Rectal smooth muscle tissue (tissue), 1 donor: ENCODE measurements around the gene MSMP.

Experiments
- H3K27ac ChIP-seq: one replicate; pipeline ENCODE4 v1.7.0; 2013; ENCODE audit warnings: low read depth, low read length, inconsistent platforms
- H3K27me3 ChIP-seq: one replicate; pipeline ENCODE4 v1.7.0; 2013; ENCODE audit warnings: low read length; ENCODE audit not compliant: control insufficient read depth, insufficient read depth
- H3K36me3 ChIP-seq: one replicate; pipeline ENCODE4 v1.7.0; 2013; ENCODE audit warnings: low read length; ENCODE audit not compliant: control insufficient read depth, insufficient read depth
- H3K4me1 ChIP-seq: one replicate; pipeline ENCODE4 v1.7.0; 2013; ENCODE audit warnings: low read length; ENCODE audit not compliant: control insufficient read depth, insufficient read depth
- H3K4me3 ChIP-seq: one replicate; pipeline ENCODE4 v1.7.0; 2013; ENCODE audit warnings: low read length
- H3K9ac ChIP-seq: one replicate; pipeline ENCODE4 v1.7.0; 2013; ENCODE audit warnings: low read length

MSMP gene

GRCh38 chr9:35749515-35750255, 4.4 kb downstream of the MSMP start:
- Histone ChIP-seq H3K9ac (peak overlapping the region; percentile 90), H3K27ac (peak overlapping the region; percentile 80), H3K27me3 (no peaks in the 10 kb centered on the region), H3K4me3 (peak overlapping the region; percentile 84), H3K36me3 (peaks cover 31% of the 10 kb centered on the region), H3K4me1 (peaks cover 22% of the 10 kb centered on the region)

GRCh38 chr9:35748858-35749514, 5.1 kb downstream of the MSMP start, which contains the start of the genes GBA2 and RGP1:
Gene GBA2 (minus strand): TSS chr9:35749228. CDS start chr9:35748704, 524 bp downstream.
Gene RGP1 (plus strand): TSS chr9:35749287. CDS start chr9:35749756, 469 bp downstream.
- Histone ChIP-seq H3K36me3 (peaks cover 37% of the 10 kb centered on the region), H3K27ac (peak within 1 kb of the TSS; percentile 80), H3K27me3 (no peaks in the 10 kb centered on the region), H3K9ac (peak within 1 kb of the TSS; percentile 90), H3K4me1 (peaks cover 22% of the 10 kb centered on the region), H3K4me3 (peak within 1 kb of the TSS; percentile 84)

- Histone ChIP-seq H3K4me3 (peak overlapping the region; percentile 84), H3K4me1 (peaks cover 22% of the 10 kb centered on the region), H3K27me3 (no peaks in the 10 kb centered on the region), H3K36me3 (peaks cover 37% of the 10 kb centered on the region), H3K27ac (peak overlapping the region; percentile 80), H3K9ac (peak overlapping the region; percentile 58)
Observed at GRCh38 chr9:35748242-35748857, 5.7 kb downstream of the MSMP start.

GRCh38 chr9:35746583-35746982, 7.5 kb downstream of the MSMP start:
- Histone ChIP-seq H3K27me3 (no peaks in the 10 kb centered on the region), H3K27ac (peak overlapping the region; percentile 53), H3K4me1 (peaks cover 22% of the 10 kb centered on the region), H3K36me3 (peaks cover 32% of the 10 kb centered on the region), H3K9ac (no peak overlapping the region), H3K4me3 (peak overlapping the region; percentile 84)

DNA sequence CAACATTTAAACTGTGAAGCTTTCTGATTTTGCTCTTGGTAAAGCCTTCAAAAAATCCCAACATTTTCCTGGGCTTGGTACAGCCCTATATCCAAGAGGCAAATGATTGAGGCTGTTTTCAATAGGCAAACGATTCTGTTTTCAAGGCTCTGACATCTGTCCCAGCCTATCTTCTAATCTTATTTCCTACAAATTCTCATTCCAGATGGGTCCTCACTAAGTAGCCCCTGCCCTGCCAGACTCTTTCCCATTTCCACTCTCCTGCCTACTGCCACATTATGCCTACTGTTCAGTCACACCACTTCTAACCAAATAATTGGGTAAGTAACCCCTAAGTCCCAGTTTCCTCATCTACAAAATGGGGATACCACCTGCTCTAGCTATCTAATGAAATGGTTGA, 8.5 kb downstream of the MSMP start:
- Histone ChIP-seq H3K4me1 (peaks cover 22% of the 10 kb centered on the region), H3K27me3 (no peaks in the 10 kb centered on the region), H3K4me3 (peak overlapping the region; percentile 38), H3K27ac (no peak overlapping the region), H3K36me3 (peaks cover 32% of the 10 kb centered on the region), H3K9ac (no peak overlapping the region)

GRCh38 chr9:35743880-35744518, 10.1 kb downstream of the MSMP start:
- H3K36me3 ChIP-seq: peaks cover 45% of the 10 kb centered on the region
- no peak overlapping the region for H3K4me3 ChIP-seq
- H3K27me3 ChIP-seq: no peaks in the 10 kb centered on the region
- no peak overlapping the region for H3K27ac ChIP-seq
- H3K4me1 ChIP-seq: peaks cover 18% of the 10 kb centered on the region
- H3K9ac ChIP-seq: no peak overlapping the region

- Histone ChIP-seq H3K27ac (no peak overlapping the region), H3K4me1 (peaks cover 18% of the 10 kb centered on the region), H3K27me3 (no peaks in the 10 kb centered on the region), H3K36me3 (peaks cover 50% of the 10 kb centered on the region), H3K9ac (no peak overlapping the region), H3K4me3 (no peak overlapping the region)
Observed at GRCh38 chr9:35743452-35743851, 10.6 kb downstream of the MSMP start.

- no peak overlapping the region for H3K27ac ChIP-seq
- no peaks in the 10 kb centered on the region for H3K27me3 ChIP-seq
- no peak overlapping the region for H3K4me3 ChIP-seq
- peaks cover 7% of the 10 kb centered on the region for H3K4me1 ChIP-seq
- H3K9ac ChIP-seq: no peak overlapping the region
- peaks cover 65% of the 10 kb centered on the region for H3K36me3 ChIP-seq
Observed at GRCh38 chr9:35741740-35742139, 12.3 kb downstream of the MSMP start.

DNA sequence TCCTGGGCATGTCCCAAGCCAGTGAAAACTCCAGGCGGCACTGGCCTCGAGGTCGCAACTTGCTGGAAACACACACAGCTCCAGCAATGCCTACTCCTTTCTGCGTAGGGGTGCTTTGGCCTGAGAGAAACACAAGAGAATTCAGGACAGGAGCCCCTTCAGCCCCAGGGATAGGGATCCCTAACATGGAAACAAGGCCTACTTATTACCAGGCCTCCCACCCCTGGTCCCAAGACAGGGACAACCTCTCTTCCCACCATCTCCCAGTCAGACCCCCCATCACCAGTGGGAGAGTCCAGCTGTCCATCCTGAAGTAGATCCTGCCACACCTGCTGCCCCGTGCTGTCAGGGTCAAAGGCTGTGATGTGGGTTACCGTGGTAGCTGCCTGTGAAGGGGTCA, 13.8 kb downstream of the MSMP start:
- H3K4me1 ChIP-seq: no peaks in the 10 kb centered on the region
- H3K9ac ChIP-seq: no peak overlapping the region
- no peak overlapping the region for H3K4me3 ChIP-seq
- H3K27ac ChIP-seq: no peak overlapping the region
- peaks cover 80% of the 10 kb centered on the region for H3K36me3 ChIP-seq
- H3K27me3 ChIP-seq: no peaks in the 10 kb centered on the region

DNA sequence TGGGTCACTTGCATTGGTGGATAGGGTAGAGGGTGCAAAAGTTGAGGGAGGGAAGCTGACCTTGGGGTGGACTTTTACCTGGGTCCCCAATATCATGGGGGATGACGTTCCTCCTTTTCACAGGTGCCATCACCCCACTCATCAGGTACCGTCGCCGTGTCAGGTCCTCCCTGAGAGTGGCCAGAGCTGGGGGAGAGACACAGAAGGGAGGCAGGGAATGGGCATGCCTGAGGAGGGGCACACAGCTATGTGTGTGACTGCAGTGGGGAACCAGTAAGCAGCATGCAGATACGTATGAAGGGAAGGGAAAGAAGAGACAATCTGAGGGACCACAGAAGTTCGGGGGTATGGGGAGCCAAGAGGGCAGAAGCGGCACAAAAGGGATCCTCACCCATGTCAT, 15.2 kb downstream of the MSMP start:
- Histone ChIP-seq H3K4me3 (no peak overlapping the region), H3K36me3 (peaks cover 75% of the 10 kb centered on the region), H3K4me1 (no peaks in the 10 kb centered on the region), H3K27ac (no peak overlapping the region), H3K9ac (no peak overlapping the region), H3K27me3 (no peaks in the 10 kb centered on the region)

GRCh38 chr9:35738186-35738585, 15.9 kb downstream of the MSMP start:
- Histone ChIP-seq H3K27ac (no peak overlapping the region), H3K36me3 (peaks cover 67% of the 10 kb centered on the region), H3K4me3 (no peak overlapping the region), H3K27me3 (no peaks in the 10 kb centered on the region), H3K9ac (no peak overlapping the region), H3K4me1 (peaks cover 2% of the 10 kb centered on the region)

GRCh38 chr9:35737143-35737542, 16.9 kb downstream of the MSMP start:
- Histone ChIP-seq H3K36me3 (peaks cover 64% of the 10 kb centered on the region), H3K4me3 (no peak overlapping the region), H3K27ac (no peak overlapping the region), H3K4me1 (peaks cover 7% of the 10 kb centered on the region), H3K9ac (no peak overlapping the region), H3K27me3 (no peaks in the 10 kb centered on the region)
